Activated naive CD8-positive, alpha-beta T cell treated with anti-CD3 and anti-CD28 coated beads, Interleukin-2, amount 10 ng/mL, durations not matched to agents 7 days and 5 days (primary cell): ENCODE results near the gene C2CD4A. TPM values are rescaled to one million over a fixed set of nuclear protein-coding genes. Genes with fewer than 3 reads are reported as not detected.
"Not testable (repeated sequence)": the region's sequence is repeated elsewhere in the genome, so short reads cannot be mapped to it uniquely, and the experiment has no call there.

ENCODE experiments used
- ATAC-seq: fragments of 150-1000 bp; cut with Tn5 transposase; one replicate; pipeline ENCODE4 v1.10.0; 2021; ENCODE audit warnings: low read depth, moderate library complexity
- POLR2A ChIA-PET: fragments of 350-600 bp; sonication (Branson Sonifier 250); formaldehyde crosslinking; loops from one replicate; lab custom pipeline; 2021; ENCODE audit warnings: antibody characterized with exemption; lab: Charles Lee
- DNase-seq: peaks from one replicate; pipeline ENCODE4 v3.0.0; 2021
- H3K27ac Mint-ChIP-seq: one replicate; pipeline ENCODE4 v1.8.0; 2022; ENCODE audit warnings: mild to moderate bottlenecking, mixed read lengths
- H3K27me3 Mint-ChIP-seq: one replicate; pipeline ENCODE4 v1.8.0; 2022; ENCODE audit warnings: mild to moderate bottlenecking, moderate library complexity, mixed read lengths
- H3K36me3 Mint-ChIP-seq: one replicate; pipeline ENCODE4 v1.8.0; 2021; ENCODE audit warnings: mild to moderate bottlenecking, mixed read lengths
- H3K4me1 Mint-ChIP-seq: one replicate; pipeline ENCODE4 v1.8.0; 2021; ENCODE audit warnings: mixed read lengths
- H3K4me3 Mint-ChIP-seq: one replicate; pipeline ENCODE4 v1.8.0; 2022; ENCODE audit warnings: mild to moderate bottlenecking, moderate library complexity, mixed read lengths
- H3K9me3 Mint-ChIP-seq: one replicate; pipeline ENCODE4 v1.8.0; 2021; ENCODE audit warnings: mixed read lengths
- total RNA-seq, 2 experiments: library from RNA; stranded (reverse); gene quantifications; one replicate each; pipeline ENCODE4 v1.2.3, GENCODE V29; 2021

Gene C2CD4A
- not detected for total RNA-seq

DNA sequence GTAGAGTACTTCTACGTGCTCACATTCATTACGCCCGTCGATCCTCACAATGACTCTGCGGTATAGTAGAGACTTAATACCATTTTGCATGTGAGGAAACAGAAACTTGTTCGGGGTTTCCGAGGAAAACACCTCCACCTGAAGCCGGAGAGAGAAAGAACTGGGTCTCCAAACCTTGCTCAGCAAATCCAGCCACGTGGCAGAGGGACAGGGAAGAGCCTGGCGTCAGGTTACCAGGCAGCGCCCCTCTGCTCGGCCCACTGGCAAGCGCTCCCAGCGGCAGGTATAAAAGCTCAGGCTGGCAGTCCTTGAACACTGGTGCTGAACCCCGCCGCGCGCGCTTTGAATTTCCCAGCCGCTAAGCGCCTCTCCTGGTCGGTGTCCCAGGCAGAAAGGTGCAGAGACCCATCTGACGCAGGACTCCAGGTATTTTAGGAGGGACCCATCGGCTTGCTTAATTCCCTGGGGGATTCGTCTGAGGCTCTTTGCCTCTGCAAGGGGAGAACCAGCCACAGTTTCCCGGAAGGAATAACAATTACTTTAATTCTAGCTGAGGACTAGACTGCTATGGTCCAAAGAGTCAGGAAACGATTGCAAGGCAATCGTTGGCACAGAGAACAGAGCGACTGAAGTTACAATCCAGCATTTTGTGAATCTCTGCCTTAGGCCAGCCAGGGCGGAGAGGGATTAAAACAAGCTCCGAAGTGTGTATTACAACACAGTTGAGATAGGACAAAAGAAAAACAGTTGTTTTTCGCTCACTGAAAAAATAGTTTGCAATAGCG is at the start of gene C2CD4A:
Gene C2CD4A, plus strand, starts transcription at position 315 of the 785 bp plus-strand sequence. CDS start 637 bp downstream, outside the sequence.
- Mint-ChIP-seq H3K4me3 (peak within 1 kb of the TSS; percentile 75), H3K36me3 (no peaks in the 10 kb centered on the region), H3K27me3 (peaks cover 52% of the 10 kb centered on the region), H3K27ac (no peak within 1 kb of the TSS), H3K9me3 (no peaks in the 10 kb centered on the region), H3K4me1 (peaks cover 17% of the 10 kb centered on the region)
- POLR2A ChIA-PET, result no interaction called here
- ATAC-seq, result peak; percentile 80
- DNase-seq, result peak; percentile 53

GRCh38 chr15:62020576-62021160 is 46.1 kb upstream of the C2CD4A start:
- Mint-ChIP-seq H3K9me3 (peaks cover 10% of the 10 kb centered on the region), H3K27me3 (no peaks in the 10 kb centered on the region), H3K36me3 (peaks cover 48% of the 10 kb centered on the region), H3K27ac (no peak overlapping the region), H3K4me3 (no peak overlapping the region), H3K4me1 (peaks cover 3% of the 10 kb centered on the region)
- POLR2A ChIA-PET, result no interaction called here
- DNase-seq, result no peak
- no peak for ATAC-seq

GRCh38 chr15:62021991-62022600 is 44.7 kb upstream of the C2CD4A start:
- peaks cover 8% of the 10 kb centered on the region for H3K9me3 Mint-ChIP-seq
- DNase-seq (no peak), ATAC-seq (no peak)
- no peaks in the 10 kb centered on the region for H3K27me3 Mint-ChIP-seq
- H3K27ac Mint-ChIP-seq, result no peak overlapping the region
- POLR2A ChIA-PET, result no interaction called here
- peaks cover 46% of the 10 kb centered on the region for H3K36me3 Mint-ChIP-seq
- H3K4me3 Mint-ChIP-seq, result no peak overlapping the region
- H3K4me1 Mint-ChIP-seq, result peaks cover 4% of the 10 kb centered on the region

- no peaks in the 10 kb centered on the region for H3K27me3 Mint-ChIP-seq
- H3K4me3 Mint-ChIP-seq, result no peak overlapping the region
- no peak overlapping the region for H3K27ac Mint-ChIP-seq
- POLR2A ChIA-PET, result no interaction called here
- no peaks in the 10 kb centered on the region for H3K9me3 Mint-ChIP-seq
- DNase-seq, result no peak
- no peak for ATAC-seq
- H3K36me3 Mint-ChIP-seq, result peaks cover 40% of the 10 kb centered on the region
- H3K4me1 Mint-ChIP-seq, result peaks cover 8% of the 10 kb centered on the region
These were observed 40.1 kb upstream of the C2CD4A start for GRCh38 chr15:62026487-62027262.

DNA sequence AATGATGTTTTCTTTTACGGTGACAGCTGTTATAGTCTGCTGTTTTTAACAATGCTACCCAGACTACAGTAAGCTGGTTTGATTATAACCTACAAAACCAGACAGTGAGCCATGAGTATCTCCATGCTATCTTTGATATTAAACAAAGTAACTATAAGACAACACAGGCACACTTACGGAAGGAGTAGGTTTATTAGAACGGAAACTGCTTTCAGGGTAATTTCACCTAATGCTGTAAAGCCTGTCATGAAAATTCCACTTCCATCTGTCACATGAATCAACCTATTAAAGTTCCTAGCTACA is 39.6 kb upstream of the C2CD4A start:
- Mint-ChIP-seq H3K4me1 (peaks cover 8% of the 10 kb centered on the region), H3K4me3 (no peak overlapping the region), H3K9me3 (no peaks in the 10 kb centered on the region), H3K36me3 (peaks cover 36% of the 10 kb centered on the region), H3K27ac (no peak overlapping the region), H3K27me3 (no peaks in the 10 kb centered on the region)
- POLR2A ChIA-PET, result no interaction called here
- no peak for ATAC-seq
- DNase-seq, result no peak

GRCh38 chr15:62027916-62028315 is 38.9 kb upstream of the C2CD4A start:
- DNase-seq, result no peak
- H3K36me3 Mint-ChIP-seq, result peaks cover 36% of the 10 kb centered on the region
- ATAC-seq, result no peak
- H3K4me3 Mint-ChIP-seq, result no peak overlapping the region
- H3K4me1 Mint-ChIP-seq, result peaks cover 8% of the 10 kb centered on the region
- no peaks in the 10 kb centered on the region for H3K9me3 Mint-ChIP-seq
- H3K27ac Mint-ChIP-seq, result no peak overlapping the region
- H3K27me3 Mint-ChIP-seq, result no peaks in the 10 kb centered on the region
- POLR2A ChIA-PET, result no interaction called here

DNA sequence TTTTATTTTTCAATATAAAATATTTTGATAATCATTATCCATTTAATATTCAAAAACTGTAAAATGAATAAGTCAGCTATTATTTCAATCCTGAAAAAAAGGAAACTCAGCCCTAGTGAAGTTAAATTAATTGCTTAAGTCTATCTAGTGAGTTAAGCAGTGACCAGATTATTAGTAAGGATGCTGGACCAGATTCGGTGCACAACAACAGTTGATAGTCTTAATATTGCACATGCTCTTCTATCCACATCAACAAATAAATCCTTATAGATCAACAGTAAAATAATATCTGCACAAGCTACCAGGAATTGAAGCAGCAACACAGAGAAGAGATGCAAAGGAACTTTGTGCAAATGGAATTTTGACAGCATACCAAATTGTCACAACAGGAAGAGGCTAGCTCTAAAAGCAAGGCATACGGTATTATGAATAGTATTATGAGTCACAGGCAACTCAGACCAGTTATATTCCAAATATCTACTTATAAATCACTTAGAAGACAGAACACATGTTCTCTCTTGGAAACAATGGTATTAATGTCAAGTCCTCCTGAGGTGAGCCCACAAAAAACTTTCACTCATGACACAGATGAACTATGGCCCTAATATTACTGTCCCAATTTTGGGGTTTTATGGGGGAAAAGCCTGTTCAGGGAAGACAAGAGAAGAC is 31.4 kb upstream of the C2CD4A start:
- H3K9me3 Mint-ChIP-seq, result peaks cover 7% of the 10 kb centered on the region
- DNase-seq, result no peak
- no peaks in the 10 kb centered on the region for H3K27me3 Mint-ChIP-seq
- H3K4me3 Mint-ChIP-seq, result no peak overlapping the region
- peaks cover 29% of the 10 kb centered on the region for H3K36me3 Mint-ChIP-seq
- ATAC-seq, result no peak
- H3K27ac Mint-ChIP-seq, result no peak overlapping the region
- peaks cover 4% of the 10 kb centered on the region for H3K4me1 Mint-ChIP-seq
- POLR2A ChIA-PET, result no interaction called here

DNA sequence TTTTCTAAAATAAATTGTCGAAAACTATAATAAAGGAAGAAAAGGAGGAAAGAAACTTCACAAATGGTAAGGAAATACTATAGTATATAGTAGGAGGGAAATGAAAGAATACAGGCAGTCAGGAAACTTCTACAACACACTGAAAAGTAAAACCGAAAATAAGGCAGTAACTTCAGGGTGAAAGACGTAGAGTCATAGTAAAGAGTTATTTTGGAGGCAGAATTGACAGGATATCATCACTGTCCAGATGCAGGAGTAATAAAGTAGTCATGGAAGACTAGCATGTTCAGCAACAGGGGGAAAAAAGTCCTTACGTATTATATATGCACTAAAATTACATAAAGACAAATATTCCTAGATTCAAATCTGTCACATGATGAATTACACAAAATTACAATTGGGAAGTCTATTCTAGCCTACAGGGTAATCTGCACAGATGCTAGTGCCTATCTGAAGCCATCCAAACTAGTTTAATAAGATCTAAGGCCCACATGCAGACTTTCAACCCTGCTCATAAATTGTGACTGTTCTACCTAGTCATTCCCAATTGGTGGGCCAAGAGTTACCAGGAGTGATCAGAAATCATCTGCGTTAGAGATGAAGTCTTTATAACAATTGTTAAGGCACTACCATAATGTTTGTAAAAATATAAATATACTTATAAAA is 20.6 kb upstream of the C2CD4A start:
- ATAC-seq, result peak; percentile 50
- Mint-ChIP-seq H3K27me3 (no peaks in the 10 kb centered on the region), H3K4me1 (peaks cover 17% of the 10 kb centered on the region), H3K4me3 (peak overlapping the region; percentile 70), H3K9me3 (peaks cover 2% of the 10 kb centered on the region), H3K36me3 (peaks cover 11% of the 10 kb centered on the region), H3K27ac (peak overlapping the region; percentile 71)
- no peak for DNase-seq
- POLR2A ChIA-PET, result no interaction called here

- H3K27me3 Mint-ChIP-seq, result no peaks in the 10 kb centered on the region
- DNase-seq (no peak), ATAC-seq (no peak)
- peaks cover 2% of the 10 kb centered on the region for H3K9me3 Mint-ChIP-seq
- H3K27ac Mint-ChIP-seq, result no peak overlapping the region
- peaks cover 13% of the 10 kb centered on the region for H3K36me3 Mint-ChIP-seq
- H3K4me1 Mint-ChIP-seq, result peaks cover 17% of the 10 kb centered on the region
- H3K4me3 Mint-ChIP-seq, result no peak overlapping the region
- POLR2A ChIA-PET, result no interaction called here
These were observed 19.4 kb upstream of the C2CD4A start for GRCh38 chr15:62047282-62047827.

DNA sequence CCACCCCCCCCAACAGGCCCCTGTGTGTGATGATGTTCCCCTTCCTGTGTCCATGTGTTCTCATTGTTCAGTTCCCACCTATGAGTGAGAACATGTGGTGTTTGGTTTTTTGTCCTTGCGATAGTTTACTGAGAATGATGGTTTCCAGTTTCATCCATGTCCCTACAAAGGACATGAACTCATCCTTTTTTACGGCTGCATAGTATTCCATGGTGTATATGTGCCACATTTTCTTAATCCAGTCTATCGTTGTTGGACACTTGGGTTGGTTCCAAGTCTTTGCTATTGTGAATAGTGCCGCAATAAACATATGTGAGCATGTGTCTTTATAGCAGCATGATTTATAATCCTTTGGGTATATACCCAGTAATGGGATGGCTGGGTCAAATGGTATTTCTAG is 18.5 kb upstream of the C2CD4A start:
- ATAC-seq, DNase-seq, POLR2A ChIA-PET, H3K9me3 Mint-ChIP-seq, H3K27me3 Mint-ChIP-seq, H3K4me3 Mint-ChIP-seq, H3K27ac Mint-ChIP-seq: not testable (repeated sequence)
- H3K4me1 Mint-ChIP-seq, result peaks cover 17% of the 10 kb centered on the region
- H3K36me3 Mint-ChIP-seq, result peaks cover 13% of the 10 kb centered on the region

DNA sequence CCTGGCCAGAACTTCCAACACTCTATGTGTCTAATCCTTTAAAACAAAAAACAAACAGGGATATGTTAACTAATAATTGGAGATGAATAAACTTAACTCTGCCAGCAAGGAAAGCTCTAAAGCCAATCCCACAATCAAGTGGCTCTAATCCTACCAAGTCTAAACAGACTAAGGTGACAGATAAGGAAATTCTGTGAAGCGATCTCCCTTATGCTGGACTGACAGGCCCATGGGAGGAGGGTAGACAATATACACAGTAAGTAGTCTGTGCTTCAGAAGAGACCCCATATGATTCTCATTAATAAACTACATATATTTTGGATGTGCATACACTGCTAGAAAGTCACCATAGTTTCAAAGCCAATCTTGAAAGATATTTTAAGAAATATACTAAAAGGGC is 16.7 kb upstream of the C2CD4A start:
- Mint-ChIP-seq H3K4me3 (no peak overlapping the region), H3K9me3 (peaks cover 2% of the 10 kb centered on the region), H3K27ac (no peak overlapping the region), H3K4me1 (peaks cover 22% of the 10 kb centered on the region), H3K36me3 (peaks cover 16% of the 10 kb centered on the region), H3K27me3 (no peaks in the 10 kb centered on the region)
- DNase-seq, result no peak
- POLR2A ChIA-PET, result no interaction called here
- no peak for ATAC-seq

DNA sequence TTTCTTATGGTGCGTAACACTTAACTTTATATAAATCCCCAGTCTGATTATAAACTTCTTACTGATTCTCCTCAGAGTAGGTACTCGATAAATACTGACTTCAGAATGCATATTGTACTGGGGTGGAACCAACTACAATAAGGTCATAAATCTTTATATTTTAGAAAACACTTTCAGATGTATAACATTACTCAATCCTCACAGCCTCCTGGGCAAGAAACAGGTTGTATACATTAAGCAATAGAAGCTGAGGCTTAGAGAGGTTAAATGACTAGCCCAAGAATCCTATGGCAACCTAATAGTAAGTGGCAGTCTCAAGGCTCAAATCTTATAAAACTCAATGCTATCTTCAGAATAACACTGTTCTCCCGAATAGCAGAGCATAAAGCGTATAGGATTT is 15.6 kb upstream of the C2CD4A start:
- Mint-ChIP-seq H3K9me3 (peaks cover 2% of the 10 kb centered on the region), H3K36me3 (peaks cover 16% of the 10 kb centered on the region), H3K4me1 (peaks cover 15% of the 10 kb centered on the region), H3K27me3 (no peaks in the 10 kb centered on the region), H3K27ac (no peak overlapping the region), H3K4me3 (no peak overlapping the region)
- ATAC-seq (no peak), DNase-seq (no peak)
- POLR2A ChIA-PET, result no interaction called here
